ENCODE measurements around the gene MDM2. TPM values are rescaled to one million over a fixed set of nuclear protein-coding genes. Genes with fewer than 3 reads are reported as not detected.

Gene MDM2
- total RNA-seq, 2 donors from 2014 or later: 102 to 137 TPM

DNA sequence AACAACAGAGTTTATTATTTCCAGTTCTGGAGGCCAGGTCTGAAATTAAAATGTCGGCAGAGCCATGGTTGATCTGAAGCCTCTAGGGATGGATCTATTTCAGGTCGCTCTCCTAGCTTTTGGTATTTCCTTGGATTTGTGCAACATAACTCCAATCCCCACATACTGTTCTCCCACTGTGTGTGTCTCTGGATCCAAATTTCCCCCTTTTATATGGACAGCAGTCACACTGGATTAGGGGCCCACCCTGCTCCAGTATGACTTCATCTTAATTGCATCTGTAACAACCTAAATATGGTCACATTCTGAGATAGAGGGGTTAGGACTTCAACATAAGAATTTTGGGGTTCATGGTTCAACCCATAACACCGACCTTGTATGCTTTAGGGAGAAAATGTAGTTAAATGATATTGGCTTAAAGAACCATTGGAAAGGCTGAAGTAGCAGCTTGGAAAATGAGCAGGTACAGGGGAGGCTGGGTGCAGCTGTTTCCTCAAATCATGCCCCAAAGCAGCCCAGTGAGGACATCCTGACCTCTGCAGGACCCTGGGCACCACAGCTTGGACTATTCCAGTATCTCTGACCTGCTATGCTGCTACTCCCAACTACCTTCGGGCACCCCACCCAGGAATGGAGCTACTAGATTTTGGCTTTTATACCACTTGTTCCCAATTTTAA lies 13.9 kb upstream of the MDM2 start:
- no peaks in the 10 kb centered on the region for H3K4me1 ChIP-seq (ENCODE audit: control insufficient read depth, insufficient read depth, low read length)
- Mint-ChIP-seq H3K27ac (no peak overlapping the region), H3K27me3 (ENCODE audit: insufficient read depth) (peaks cover 2% of the 10 kb centered on the region), H3K4me3 (no peak overlapping the region), H3K4me1 (peaks cover 2% of the 10 kb centered on the region), H3K9me3 (no peaks in the 10 kb centered on the region), H3K36me3 (ENCODE audit: low read depth) (no peaks in the 10 kb centered on the region)
- no peaks in the 10 kb centered on the region for H3K9me3 ChIP-seq (ENCODE audit: control insufficient read depth, low read length)
- no peaks in the 10 kb centered on the region for H3K27me3 ChIP-seq (ENCODE audit: control insufficient read depth, insufficient read depth, low read length, poor library complexity, severe bottlenecking)
- DNase-seq: no peak
- H3K4me3 ChIP-seq (ENCODE audit: low read length): no peak overlapping the region
- TF ChIP-seq, protein P1, sequence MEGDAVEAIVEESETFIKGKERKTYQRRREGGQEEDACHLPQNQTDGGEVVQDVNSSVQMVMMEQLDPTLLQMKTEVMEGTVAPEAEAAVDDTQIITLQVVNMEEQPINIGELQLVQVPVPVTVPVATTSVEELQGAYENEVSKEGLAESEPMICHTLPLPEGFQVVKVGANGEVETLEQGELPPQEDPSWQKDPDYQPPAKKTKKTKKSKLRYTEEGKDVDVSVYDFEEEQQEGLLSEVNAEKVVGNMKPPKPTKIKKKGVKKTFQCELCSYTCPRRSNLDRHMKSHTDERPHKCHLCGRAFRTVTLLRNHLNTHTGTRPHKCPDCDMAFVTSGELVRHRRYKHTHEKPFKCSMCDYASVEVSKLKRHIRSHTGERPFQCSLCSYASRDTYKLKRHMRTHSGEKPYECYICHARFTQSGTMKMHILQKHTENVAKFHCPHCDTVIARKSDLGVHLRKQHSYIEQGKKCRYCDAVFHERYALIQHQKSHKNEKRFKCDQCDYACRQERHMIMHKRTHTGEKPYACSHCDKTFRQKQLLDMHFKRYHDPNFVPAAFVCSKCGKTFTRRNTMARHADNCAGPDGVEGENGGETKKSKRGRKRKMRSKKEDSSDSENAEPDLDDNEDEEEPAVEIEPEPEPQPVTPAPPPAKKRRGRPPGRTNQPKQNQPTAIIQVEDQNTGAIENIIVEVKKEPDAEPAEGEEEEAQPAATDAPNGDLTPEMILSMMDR (conservative IDR thresholded peaks at IDR 0.05): no peak
- 93 to 100% methylated on average over 3 to 4 of the region's 4 CpGs for WGBS, 2 experiments (ENCODE audit: insufficient coverage in 1 of 2, insufficient read length in 1 of 2)
- no peak overlapping the region for H3K9ac ChIP-seq (ENCODE audit: extremely low read depth, low read length, poor library complexity, severe bottlenecking)
- H3K36me3 ChIP-seq (ENCODE audit: control insufficient read depth, insufficient read depth, low read length): no peaks in the 10 kb centered on the region
- H3K27ac ChIP-seq (ENCODE audit: low read depth, low read length): no peak overlapping the region

DNA sequence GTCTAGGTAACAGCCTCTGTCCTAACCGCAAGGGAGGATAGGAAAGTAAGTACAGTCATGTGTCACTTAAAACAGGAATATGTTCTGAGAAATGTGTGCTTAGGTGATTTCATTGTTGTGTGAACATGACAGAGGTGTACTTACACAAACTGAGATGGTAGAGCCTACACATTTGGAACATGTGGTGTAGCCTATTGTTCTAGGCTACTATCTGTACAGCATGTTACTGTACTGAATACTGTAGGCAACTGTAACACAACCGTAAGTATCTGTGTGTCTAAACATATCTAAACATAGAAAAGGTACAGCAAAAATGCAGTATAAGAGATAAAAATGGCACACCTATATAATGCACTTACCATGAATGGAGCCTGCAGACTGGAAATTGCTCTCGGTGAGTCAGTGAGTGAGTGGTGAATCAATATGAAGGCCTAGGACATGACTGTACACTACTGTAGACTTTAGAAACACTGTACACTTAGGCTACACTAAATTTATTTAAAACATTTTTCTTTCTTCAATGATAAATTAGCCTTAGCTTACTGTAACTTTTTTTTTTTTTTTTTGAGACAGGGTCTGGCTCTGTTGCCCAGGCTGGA lies 13.2 kb upstream of the MDM2 start:
- Histone ChIP-seq H3K4me1 (ENCODE audit: control insufficient read depth, insufficient read depth, low read length) (no peaks in the 10 kb centered on the region), H3K36me3 (ENCODE audit: control insufficient read depth, insufficient read depth, low read length) (no peaks in the 10 kb centered on the region), H3K9ac (ENCODE audit: extremely low read depth, low read length, poor library complexity, severe bottlenecking) (no peak overlapping the region), H3K4me3 (ENCODE audit: low read length) (no peak overlapping the region), H3K27me3 (ENCODE audit: control insufficient read depth, insufficient read depth, low read length, poor library complexity, severe bottlenecking) (no peaks in the 10 kb centered on the region), H3K27ac (ENCODE audit: low read depth, low read length) (no peak overlapping the region), H3K9me3 (ENCODE audit: control insufficient read depth, low read length) (no peaks in the 10 kb centered on the region)
- Mint-ChIP-seq H3K4me1 (no peaks in the 10 kb centered on the region), H3K36me3 (ENCODE audit: low read depth) (no peaks in the 10 kb centered on the region), H3K27ac (no peak overlapping the region), H3K27me3 (ENCODE audit: insufficient read depth) (peaks cover 2% of the 10 kb centered on the region), H3K9me3 (no peaks in the 10 kb centered on the region), H3K4me3 (no peak overlapping the region)
- TF ChIP-seq, protein P1 (conservative IDR thresholded peaks at IDR 0.05): no peak
- DNase-seq: no peak
- 89 to 92% methylated on average over 2 to 3 of the region's 3 CpGs for WGBS, 2 experiments (ENCODE audit: insufficient coverage in 1 of 2, insufficient read length in 1 of 2)

DNA sequence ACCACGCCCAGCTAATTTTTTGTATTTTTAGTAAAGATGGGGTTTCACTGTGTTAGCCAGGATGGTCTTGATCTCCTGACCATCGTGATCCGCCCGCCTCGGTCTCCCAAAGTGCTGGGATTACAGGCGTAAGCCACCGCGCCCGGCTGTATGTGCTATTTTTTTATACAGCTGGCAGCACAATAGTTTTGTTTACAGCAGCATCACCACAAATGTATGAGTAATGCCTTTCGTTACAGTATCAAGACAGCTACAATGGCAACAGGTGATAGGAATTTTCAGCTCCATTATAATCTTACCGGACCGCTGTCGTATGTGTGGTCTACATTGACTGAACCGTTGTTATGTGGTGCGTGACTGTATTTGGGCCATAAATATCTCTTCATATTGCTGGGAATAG lies 11.6 kb upstream of the MDM2 start:
- Mint-ChIP-seq H3K27ac (no peak overlapping the region), H3K4me1 (no peaks in the 10 kb centered on the region), H3K4me3 (no peak overlapping the region), H3K36me3 (ENCODE audit: low read depth) (no peaks in the 10 kb centered on the region), H3K27me3 (ENCODE audit: insufficient read depth) (peaks cover 2% of the 10 kb centered on the region), H3K9me3 (no peaks in the 10 kb centered on the region)
- TF ChIP-seq, protein P1 (conservative IDR thresholded peaks at IDR 0.05): no peak
- H3K4me3 ChIP-seq (ENCODE audit: low read length): no peak overlapping the region
- no peak overlapping the region for H3K9ac ChIP-seq (ENCODE audit: extremely low read depth, low read length, poor library complexity, severe bottlenecking)
- no peaks in the 10 kb centered on the region for H3K4me1 ChIP-seq (ENCODE audit: control insufficient read depth, insufficient read depth, low read length)
- DNase-seq: no peak
- no peak overlapping the region for H3K27ac ChIP-seq (ENCODE audit: low read depth, low read length)
- no peaks in the 10 kb centered on the region for H3K36me3 ChIP-seq (ENCODE audit: control insufficient read depth, insufficient read depth, low read length)
- no peaks in the 10 kb centered on the region for H3K27me3 ChIP-seq (ENCODE audit: control insufficient read depth, insufficient read depth, low read length, poor library complexity, severe bottlenecking)
- 92 to 98% methylated on average over 11 to 15 of the region's 15 CpGs for whole genome bisulfite sequencing, 2 experiments (ENCODE audit: insufficient coverage in 1 of 2, insufficient read length in 1 of 2)
- H3K9me3 ChIP-seq (ENCODE audit: control insufficient read depth, low read length): no peaks in the 10 kb centered on the region

Data from endodermal cell (in vitro differentiated cells).